ENCODE results near the gene C3orf52. TPM values are rescaled to one million over a fixed set of nuclear protein-coding genes. Genes with fewer than 3 reads are reported as not detected.

Gene C3orf52
- total and polyA plus RNA-seq, 2 donors (not counting 1 experiment from before 2014, with no cell fraction given), result 0.18 to 3.9 TPM

- TF ChIP-seq EZH2 (IDR thresholded peaks at IDR 0.05; ENCODE audit: borderline replicate concordance, insufficient read depth, low read depth, low read length, poor library complexity, severe bottlenecking) (no peak), CTCF (IDR thresholded peaks at IDR 0.05) (no peak)
- no peaks in the 10 kb centered on the region for H3K79me2 ChIP-seq (ENCODE audit: control insufficient read depth, insufficient read depth, low read length)
- Mint-ChIP-seq H3K27me3 (peaks cover 16% of the 10 kb centered on the region), H3K4me3 (no peak overlapping the region), H3K4me1 (no peaks in the 10 kb centered on the region), H3K9me3 (ENCODE audit: insufficient read depth) (no peaks in the 10 kb centered on the region), H3K27ac (no peak overlapping the region)
- H2AFZ ChIP-seq (ENCODE audit: insufficient read depth, low read depth, low read length, poor library complexity, severe bottlenecking), result no peak overlapping the region
- peaks cover 0 to 3% (median 0%) of the 10 kb centered on the region in 3 donors for H3K9me3 ChIP-seq (ENCODE audit: control extremely low read depth in 1 of 3, control insufficient read depth in 2 of 3, insufficient read depth in 1 of 3, low read length in 2 of 3)
- WGBS (ENCODE audit: insufficient coverage), result 100% methylated on average over 3 of the region's 6 CpGs
- no peaks in the 10 kb centered on the region for H3K4me1 ChIP-seq (ENCODE audit: control insufficient read depth in 2 of 2, insufficient read depth in 2 of 2, low read length in 2 of 2)
- H3K36me3 ChIP-seq (replicated peaks in 1 of 2; ENCODE audit: control extremely low read depth in 1 of 2, control insufficient read depth in 1 of 2, extremely low read depth in 1 of 2, insufficient read depth in 2 of 2, low read length in 1 of 2), result no peaks in the 10 kb centered on the region
- DNase-seq (no peak), ATAC-seq (ENCODE audit: low read depth) (no peak)
- POLR2A ChIA-PET, result no interaction called here
- intact Hi-C loops (cut with micrococcal nuclease), result no loop called here
- CTCF ChIA-PET, result no interaction called here
- H3K27me3 ChIP-seq (replicated peaks in 1 of 4; ENCODE audit: control extremely low read depth in 1 of 4, control insufficient read depth in 3 of 4, insufficient read depth in 4 of 4, low read length in 3 of 4), result peaks cover 0 to 3% (median 0%) of the 10 kb centered on the region in 4 experiments
- H4K20me1 ChIP-seq (ENCODE audit: control insufficient read depth, insufficient read depth, low read length, poor library complexity, severe bottlenecking), result no peaks in the 10 kb centered on the region
- H3K27ac ChIP-seq (ENCODE audit: low read length in 2 of 2), result no peak overlapping the region
- no peak overlapping the region for H3K4me2 ChIP-seq (replicated peaks; ENCODE audit: low read depth, low read length, poor library complexity, severe bottlenecking)
- H3K9ac ChIP-seq (ENCODE audit: low read length), result no peak overlapping the region
- H3K4me3 ChIP-seq (ENCODE audit: control extremely low read depth in 1 of 5, extremely low read depth in 1 of 5, insufficient read depth in 1 of 5, low read depth in 2 of 5, low read length in 4 of 5), result no peak overlapping the region
Observed at GRCh38 chr3:112056451-112056929, 29.7 kb upstream of the C3orf52 start.

DNA sequence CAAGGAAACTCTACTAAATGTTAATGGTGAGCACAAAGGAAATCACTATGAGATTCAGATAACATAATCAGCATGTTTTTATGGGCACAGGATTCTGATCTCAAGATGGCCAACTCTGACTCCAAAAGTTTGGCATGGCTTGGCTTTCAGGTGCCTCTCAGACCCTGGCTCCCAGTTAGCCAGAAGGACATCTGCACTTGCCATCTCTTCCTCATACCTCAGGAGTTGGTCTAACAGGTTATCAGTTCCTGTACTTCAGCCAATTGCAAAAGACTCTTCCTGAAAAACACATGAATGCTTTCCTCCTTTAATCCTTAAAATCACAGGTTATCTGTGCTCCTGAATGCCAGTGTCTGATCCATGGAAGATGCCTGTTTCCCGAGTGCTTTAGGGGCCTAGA lies 26.7 kb upstream of the C3orf52 start:
- H3K79me2 ChIP-seq (ENCODE audit: control insufficient read depth, insufficient read depth, low read length), result no peaks in the 10 kb centered on the region
- no peaks in the 10 kb centered on the region for H3K9me3 Mint-ChIP-seq (ENCODE audit: insufficient read depth)
- no peaks in the 10 kb centered on the region for H3K27me3 ChIP-seq (replicated peaks in 1 of 4; ENCODE audit: control extremely low read depth in 1 of 4, control insufficient read depth in 3 of 4, insufficient read depth in 4 of 4, low read length in 3 of 4)
- DNase-seq (no peak), ATAC-seq (ENCODE audit: low read depth) (no peak)
- no peaks in the 10 kb centered on the region for H3K4me1 ChIP-seq (ENCODE audit: control insufficient read depth in 2 of 2, insufficient read depth in 2 of 2, low read length in 2 of 2)
- WGBS (ENCODE audit: insufficient coverage), result 82% methylated on average over 1 of the region's 1 CpG
- H3K4me3 Mint-ChIP-seq, result no peak overlapping the region
- ChIA-PET POLR2A (no interaction called here), CTCF (no interaction called here)
- H3K36me3 ChIP-seq (replicated peaks in 1 of 2; ENCODE audit: control extremely low read depth in 1 of 2, control insufficient read depth in 1 of 2, extremely low read depth in 1 of 2, insufficient read depth in 2 of 2, low read length in 1 of 2), result no peaks in the 10 kb centered on the region
- peaks cover 4% of the 10 kb centered on the region for H3K27me3 Mint-ChIP-seq
- no peak overlapping the region for H3K27ac Mint-ChIP-seq
- peaks cover 0 to 3% (median 0%) of the 10 kb centered on the region in 3 donors for H3K9me3 ChIP-seq (ENCODE audit: control extremely low read depth in 1 of 3, control insufficient read depth in 2 of 3, insufficient read depth in 1 of 3, low read length in 2 of 3)
- H3K9ac ChIP-seq (ENCODE audit: low read length), result no peak overlapping the region
- H3K4me1 Mint-ChIP-seq, result no peaks in the 10 kb centered on the region
- no peak overlapping the region for H3K4me3 ChIP-seq (ENCODE audit: control extremely low read depth in 1 of 5, extremely low read depth in 1 of 5, insufficient read depth in 1 of 5, low read depth in 2 of 5, low read length in 4 of 5)
- no peak for TF ChIP-seq EZH2 (IDR thresholded peaks at IDR 0.05; ENCODE audit: borderline replicate concordance, insufficient read depth, low read depth, low read length, poor library complexity, severe bottlenecking)
- no peak for TF ChIP-seq CTCF (IDR thresholded peaks at IDR 0.05)
- H2AFZ ChIP-seq (ENCODE audit: insufficient read depth, low read depth, low read length, poor library complexity, severe bottlenecking), result no peak overlapping the region
- intact Hi-C loops (cut with micrococcal nuclease), result no loop called here
- H3K27ac ChIP-seq (ENCODE audit: low read length in 2 of 2), result no peak overlapping the region
- H3K4me2 ChIP-seq (replicated peaks; ENCODE audit: low read depth, low read length, poor library complexity, severe bottlenecking), result no peak overlapping the region
- no peaks in the 10 kb centered on the region for H4K20me1 ChIP-seq (ENCODE audit: control insufficient read depth, insufficient read depth, low read length, poor library complexity, severe bottlenecking)

Measured in B cell (primary cell).